HG03060 (cell line): ENCODE results near the gene TUBGCP5.

ENCODE experiments used
- ATAC-seq: cut with Tn5 transposase; IDR thresholded peaks from one replicate; pipeline ENCODE4 v1.9.1; 2021; ENCODE audit warnings: low read depth, moderate number of reproducible peaks; ENCODE audit not compliant: unreplicated experiment

TUBGCP5 gene

GRCh38 chr15:22980189-22981050 lies 58.9 kb downstream of the TUBGCP5 start, which contains the start of gene CYFIP1:
Gene CYFIP1, minus strand, starts transcription at chr15:22980368. Its CDS starts 33,083 bp downstream, at chr15:22947285.
- ATAC-seq: no peak

- ATAC-seq: no peak
Measured at GRCh38 chr15:22979238-22980188, 59.9 kb downstream of the TUBGCP5 start.

GRCh38 chr15:22978691-22979237 lies 60.6 kb downstream of the TUBGCP5 start:
- no peak for ATAC-seq

GRCh38 chr15:22974745-22975144 lies 64.6 kb downstream of the TUBGCP5 start:
- no peak for ATAC-seq

GRCh38 chr15:22973987-22974386 lies 65.4 kb downstream of the TUBGCP5 start:
- ATAC-seq: no peak

GRCh38 chr15:22973286-22973685 lies 66.1 kb downstream of the TUBGCP5 start:
- ATAC-seq: no peak

- no peak for ATAC-seq
Measured at GRCh38 chr15:22969489-22969888, 69.9 kb downstream of the TUBGCP5 start.

- no peak for ATAC-seq
Measured at GRCh38 chr15:22968366-22968765, 71.0 kb downstream of the TUBGCP5 start.

GRCh38 chr15:22967084-22967770 lies 72.1 kb downstream of the TUBGCP5 start:
- ATAC-seq: no peak

GRCh38 chr15:22966321-22967083 lies 72.9 kb downstream of the TUBGCP5 start:
- ATAC-seq: no peak

- no peak for ATAC-seq
Measured at GRCh38 chr15:22963641-22964040, 75.7 kb downstream of the TUBGCP5 start.

GRCh38 chr15:22962611-22963010 lies 76.8 kb downstream of the TUBGCP5 start:
- no peak for ATAC-seq

- ATAC-seq: no peak
Measured at GRCh38 chr15:22961762-22962161, 77.6 kb downstream of the TUBGCP5 start.

- no peak for ATAC-seq
Measured at GRCh38 chr15:22960556-22960955, 78.8 kb downstream of the TUBGCP5 start.

GRCh38 chr15:22960126-22960525 lies 79.2 kb downstream of the TUBGCP5 start:
- no peak for ATAC-seq

GRCh38 chr15:22959321-22960101 lies 79.9 kb downstream of the TUBGCP5 start:
- no peak for ATAC-seq

GRCh38 chr15:22958487-22959280 lies 80.7 kb downstream of the TUBGCP5 start:
- no peak for ATAC-seq

GRCh38 chr15:22956978-22957260 lies 82.5 kb downstream of the TUBGCP5 start:
- ATAC-seq: no peak
